Thyroid gland (tissue), 4 donors: ENCODE results near the gene PTPRT.

Experiments used
- CTCF ChIP-seq, 6 experiments: fragments of 200-600 bp in 3 of 6; fragments of 450-650 bp in 3 of 6; sonication (generic) in 3 of 6; IDR thresholded peaks; one replicate each; pipeline ENCODE4 v1.5.1; 2016 to 2019; ENCODE audit warnings: antibody characterized with exemption in 6 of 6, mild to moderate bottlenecking in 2 of 6, inconsistent platforms in 1 of 6, moderate library complexity in 1 of 6
- POLR2A ChIP-seq, 2 donors: fragments of 450-650 bp; IDR thresholded peaks; one replicate each; pipeline ENCODE4 v1.6.1; 2017; ENCODE audit warnings: antibody characterized with exemption in 2 of 2, mild to moderate bottlenecking in 2 of 2, moderate library complexity in 1 of 2

- TF ChIP-seq POLR2A (IDR thresholded peaks at IDR 0.05): no peak
- no peak for TF ChIP-seq CTCF (IDR thresholded peaks at IDR 0.05)
These were observed 52.5 kb downstream of the PTPRT start for GRCh38 chr20:43137160-43137559.
